HG02981 (cell line): ENCODE results near the gene HDAC10.
"Not testable (repeated sequence)": the region's sequence is repeated elsewhere in the genome, so short reads cannot be mapped to it uniquely, and the experiment has no call there.

Experiments used
- ATAC-seq: cut with Tn5 transposase; IDR thresholded peaks from one replicate; pipeline ENCODE4 v1.9.1; 2021; ENCODE audit warnings: mild to moderate bottlenecking, moderate library complexity; ENCODE audit not compliant: unreplicated experiment

HDAC10 gene

GRCh38 chr22:50286275-50286674 is 35.2 kb upstream of the HDAC10 start:
- ATAC-seq: no peak

DNA sequence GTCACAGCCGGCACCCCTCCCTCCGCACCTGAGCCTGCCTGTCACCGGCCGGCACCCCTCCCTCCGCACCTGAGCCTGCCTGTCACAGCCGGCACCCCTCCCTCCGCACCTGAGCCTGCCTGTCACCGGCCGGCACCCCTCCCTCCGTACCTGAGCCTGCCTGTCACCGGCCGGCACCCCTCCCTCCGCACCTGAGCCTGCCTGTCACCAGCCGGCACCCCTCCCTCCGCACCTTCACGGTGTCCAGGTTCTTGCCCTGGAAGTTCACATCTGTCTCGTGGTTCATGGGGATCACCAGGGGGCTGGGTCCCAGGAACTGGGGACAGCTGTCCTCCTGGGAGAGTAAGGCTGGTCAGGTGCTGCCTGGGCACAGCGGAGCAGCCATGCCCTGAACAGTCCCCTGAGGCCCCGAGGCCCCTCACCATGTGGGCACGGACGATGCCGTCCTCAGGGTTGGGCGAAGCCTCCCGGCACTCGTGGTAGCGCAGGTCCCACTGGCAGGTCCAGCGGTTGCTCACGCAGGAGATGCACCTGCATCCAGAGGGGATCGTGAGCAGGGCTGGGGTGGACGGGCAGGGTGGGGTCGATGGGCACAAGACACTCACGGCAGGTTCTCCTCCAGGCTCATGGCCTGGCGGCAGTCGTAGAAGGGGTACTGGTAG is 34.6 kb upstream of the HDAC10 start:
- no peak for ATAC-seq

DNA sequence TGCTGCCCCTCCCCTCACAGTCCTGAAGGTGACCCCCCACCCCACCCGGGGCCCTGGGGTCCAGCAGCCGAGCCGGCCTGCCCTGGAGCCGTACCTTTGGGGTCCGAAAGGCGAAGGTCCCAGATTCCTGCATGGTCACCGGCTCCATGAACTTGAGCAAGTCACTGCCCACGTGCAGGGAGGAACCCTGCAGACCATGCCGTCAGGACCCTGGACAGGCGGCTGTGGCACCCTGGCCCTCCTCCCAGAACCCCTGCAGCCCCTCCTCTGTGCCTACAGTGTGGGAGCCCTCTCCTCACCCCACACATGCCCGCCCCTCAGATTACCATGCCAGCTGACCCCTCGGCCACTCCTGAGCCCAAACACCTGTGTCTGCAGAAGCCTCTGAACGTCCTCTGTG is 33.4 kb upstream of the HDAC10 start:
- ATAC-seq: no peak

- no peak for ATAC-seq
Measured at GRCh38 chr22:50283821-50284220, 32.8 kb upstream of the HDAC10 start.

GRCh38 chr22:50282361-50283155 is 31.5 kb upstream of the HDAC10 start:
- ATAC-seq: no peak

- ATAC-seq: no peak
Measured at GRCh38 chr22:50281957-50282356, 30.9 kb upstream of the HDAC10 start.

DNA sequence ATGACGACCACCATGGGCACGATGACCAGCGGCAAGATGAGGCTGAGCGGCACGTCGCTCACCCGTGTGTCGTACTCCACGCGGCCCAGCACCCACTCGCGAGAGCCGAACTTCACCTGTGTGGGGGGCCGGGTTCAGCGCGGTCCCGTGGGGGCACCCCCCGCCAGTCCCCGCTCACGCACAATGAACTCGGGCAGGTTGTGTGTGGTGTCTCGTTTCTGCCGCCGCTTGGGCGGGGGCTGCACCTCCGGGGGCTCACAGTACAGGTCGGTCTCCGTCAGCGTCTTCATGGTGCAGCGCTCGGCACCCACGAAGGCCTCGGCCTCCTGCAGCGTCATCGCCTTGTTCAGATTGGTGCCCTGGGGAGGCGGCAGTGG is 30.3 kb upstream of the HDAC10 start:
- no peak for ATAC-seq

DNA sequence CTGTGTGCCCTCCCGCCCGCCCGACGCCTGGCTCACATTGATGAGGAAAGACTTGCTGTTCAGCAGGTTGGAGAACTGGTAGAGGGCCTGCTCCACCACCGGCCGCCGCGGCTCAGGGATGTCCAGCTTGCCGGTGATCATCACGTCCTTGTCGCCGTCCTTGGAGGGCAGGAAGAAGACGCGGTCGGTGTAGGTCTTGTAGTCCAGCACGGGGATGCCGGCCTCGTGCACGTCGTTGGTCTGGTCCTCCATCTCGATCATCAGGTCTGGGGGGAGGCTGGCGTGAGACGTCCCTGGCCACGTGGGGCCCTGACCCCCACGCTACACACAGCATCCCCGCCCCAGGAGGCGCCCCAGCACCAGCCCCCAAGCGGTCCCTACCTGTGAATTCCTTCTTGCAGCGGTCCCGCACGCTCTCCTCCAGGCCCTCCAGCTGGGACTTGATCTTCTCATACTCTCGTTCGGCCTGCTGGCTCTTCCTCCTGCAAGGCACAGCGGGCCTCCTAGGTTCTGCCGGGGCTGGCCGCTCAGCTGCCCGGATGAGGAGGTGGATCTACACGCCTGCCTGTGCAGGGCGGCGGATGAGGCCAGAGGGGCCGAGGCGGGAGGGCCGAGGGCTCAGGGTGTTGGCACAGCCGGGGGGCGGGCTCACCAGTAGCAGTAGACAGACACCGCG is 29.8 kb upstream of the HDAC10 start:
- ATAC-seq: no peak

GRCh38 chr22:50280022-50280707 is 29.1 kb upstream of the HDAC10 start:
- no peak for ATAC-seq

DNA sequence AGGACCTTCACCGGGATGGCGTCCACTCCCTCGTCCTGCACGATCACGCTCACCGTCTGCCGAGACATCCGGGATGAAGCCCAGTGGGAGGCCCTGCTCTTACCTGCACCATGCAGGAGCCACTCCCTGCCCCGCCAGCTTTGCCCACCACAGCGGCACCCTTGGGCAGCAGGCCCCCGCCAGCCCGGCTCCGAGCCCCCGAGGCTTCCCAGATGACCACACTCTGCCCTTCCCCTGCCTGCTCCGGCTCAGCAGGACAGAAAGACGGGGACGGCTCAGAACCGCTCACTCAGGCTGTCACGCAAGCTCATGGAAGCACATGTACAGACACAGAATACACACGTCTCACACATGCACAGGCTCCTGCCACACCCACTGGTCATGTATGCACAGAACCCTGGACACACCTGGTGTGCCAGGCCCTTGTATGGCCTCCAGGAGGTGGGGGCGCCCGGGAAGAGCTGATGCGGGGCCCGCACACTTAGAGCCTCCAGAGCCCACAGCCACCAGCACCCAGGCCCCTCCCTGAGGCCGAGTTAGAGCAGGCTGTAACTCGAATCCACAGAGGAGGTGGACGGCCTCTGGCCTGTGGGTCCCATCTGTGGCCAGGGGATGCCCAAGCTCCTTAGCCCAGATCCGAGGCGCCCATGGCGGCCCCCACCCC is 28.0 kb upstream of the HDAC10 start:
- ATAC-seq: no peak

- no peak for ATAC-seq
Measured at GRCh38 chr22:50278461-50278860, 27.4 kb upstream of the HDAC10 start.

DNA sequence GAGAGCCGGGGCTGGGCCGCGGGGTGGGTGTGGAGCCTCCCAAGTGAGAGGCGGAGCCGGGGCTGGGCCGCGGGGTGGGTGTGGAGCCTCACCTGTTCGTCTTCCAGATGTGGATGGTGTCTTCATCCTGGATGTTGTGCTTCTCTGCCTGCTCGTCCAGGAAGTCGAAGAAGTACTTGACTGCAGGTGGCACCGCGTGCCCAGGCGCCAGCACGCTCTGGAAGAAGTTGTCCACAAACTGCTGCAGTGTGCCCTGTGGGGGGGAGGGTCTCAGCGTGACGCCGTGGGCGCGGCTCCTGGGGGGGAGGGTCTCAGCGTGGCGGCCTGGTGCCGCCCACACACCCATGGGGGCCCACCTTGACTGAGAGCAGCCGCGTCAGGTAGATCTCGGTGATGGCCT is 26.7 kb upstream of the HDAC10 start:
- ATAC-seq: no peak

DNA sequence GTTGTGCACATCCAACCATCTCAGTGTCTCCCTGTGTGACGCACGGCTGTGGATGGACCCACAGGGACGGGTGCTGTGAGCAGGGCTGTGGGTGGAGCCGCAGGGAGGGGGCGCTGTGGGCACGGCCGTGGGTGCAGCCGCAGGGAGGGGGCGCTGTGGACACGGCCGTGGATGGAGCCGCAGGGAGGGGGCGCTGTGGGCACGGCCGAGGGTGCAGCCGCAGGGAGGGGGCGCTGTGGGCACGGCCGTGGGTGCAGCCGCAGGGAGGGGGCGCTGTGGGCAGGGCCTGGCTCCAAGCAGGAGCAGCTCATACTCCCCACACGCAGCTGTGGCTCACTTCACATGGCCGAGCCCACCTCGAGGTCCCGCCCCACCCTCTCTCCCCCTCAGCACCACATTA is 25.1 kb upstream of the HDAC10 start:
- ATAC-seq: no peak

GRCh38 chr22:50275181-50276055 is 24.4 kb upstream of the HDAC10 start:
- ATAC-seq: no peak

DNA sequence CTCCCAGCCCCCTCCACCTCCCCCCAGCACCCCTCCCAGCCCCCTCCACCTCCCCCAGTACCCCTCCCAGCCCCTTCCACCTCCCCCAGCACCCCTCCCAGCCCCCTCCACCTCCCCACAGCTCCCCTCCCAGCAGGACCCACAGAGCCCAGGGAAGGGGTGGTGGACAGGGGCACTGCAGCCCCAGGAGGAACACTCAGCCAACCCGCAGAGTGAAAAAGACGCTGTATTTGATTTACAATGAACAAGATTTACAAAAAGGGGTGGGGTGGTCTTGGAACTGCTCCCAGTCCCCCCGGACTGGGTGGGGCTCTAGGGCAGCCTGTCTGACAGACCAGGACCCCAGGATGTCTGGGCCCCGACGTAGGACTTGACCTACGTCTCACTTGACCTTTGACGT is 23.7 kb upstream of the HDAC10 start:
- no peak for ATAC-seq

GRCh38 chr22:50274311-50274710 is 23.2 kb upstream of the HDAC10 start:
- no peak for ATAC-seq

DNA sequence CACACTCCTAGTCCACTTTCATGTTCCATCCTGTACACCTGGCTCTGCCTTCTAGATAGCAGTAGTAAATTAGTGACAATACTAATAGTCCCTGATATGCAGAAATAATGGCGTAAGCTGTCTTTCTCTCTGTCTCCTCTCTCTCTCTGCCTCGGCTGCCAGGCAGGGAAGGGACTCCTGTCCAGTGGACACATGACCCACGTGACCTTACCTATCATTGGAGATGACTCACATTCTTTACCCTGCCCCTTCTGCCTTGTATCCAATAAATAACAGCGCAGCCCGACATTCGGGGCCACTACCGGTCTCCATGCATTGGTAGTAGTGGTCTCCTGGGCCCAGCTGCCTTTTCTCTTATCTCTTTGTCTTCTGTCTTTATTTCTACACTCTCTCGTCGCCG is 22.7 kb upstream of the HDAC10 start:
- not testable (repeated sequence) for ATAC-seq

DNA sequence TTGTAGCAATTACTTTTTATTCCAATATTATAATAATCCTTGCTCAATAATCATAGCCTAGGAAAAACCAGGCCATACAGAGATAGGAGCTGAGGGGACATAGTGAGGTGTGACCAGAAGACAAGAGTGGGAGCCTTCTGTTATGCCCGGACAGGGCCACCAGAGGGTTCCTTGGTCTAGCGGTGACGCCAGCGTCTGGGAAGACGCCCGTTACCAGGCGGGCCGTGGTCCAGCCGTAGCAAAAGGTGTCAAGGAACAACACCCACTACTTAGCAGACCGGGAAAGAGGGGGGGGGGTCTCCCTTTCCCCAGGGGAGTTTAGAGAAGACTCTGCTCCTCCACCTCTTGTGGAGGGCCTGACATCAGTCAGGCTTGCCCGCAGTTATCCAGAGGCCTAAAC is 22.3 kb upstream of the HDAC10 start:
- not testable (repeated sequence) for ATAC-seq

GRCh38 chr22:50272044-50272802 is 21.2 kb upstream of the HDAC10 start:
- ATAC-seq: no peak
